OCI-LY7 (cell line): ENCODE measurements around the gene GPATCH8. TPM values are rescaled to one million over a fixed set of nuclear protein-coding genes. Genes with fewer than 3 reads are reported as not detected.

Source experiments
- BruUV-seq: library from RNA; stranded (reverse); fragments of 400-500 nt; replicated peaks from 2 replicates; lab custom pipeline; 2021; lab: Mats Ljungman, UMichigan
- CTCF ChIA-PET: fragments of 300-600 bp; sonication (Branson Sonifier 250); formaldehyde crosslinking; loops from one replicate; lab custom pipeline; 2022; ENCODE audit warnings: antibody characterized with exemption; ENCODE audit not compliant: unreplicated experiment; lab: Charles Lee
- POLR2A ChIA-PET: fragments of 300-600 bp; sonication (Branson Sonifier 250); formaldehyde crosslinking; loops from one replicate; lab custom pipeline; 2022; ENCODE audit warnings: antibody characterized with exemption; lab: Charles Lee
- DNase-seq: peaks from one replicate; pipeline ENCODE4 v3.0.0-alpha.2; 2015; ENCODE audit warnings: low spot score
- H2AFZ ChIP-seq: fragments of 200-600 bp; sonication (generic), shearing (Covaris generic); 2 replicates; pipeline ENCODE4 v1.6.1; 2014; ENCODE audit warnings: mild to moderate bottlenecking, antibody characterized with exemption, low read length, moderate library complexity
- H3K27ac ChIP-seq: fragments of 200-600 bp; sonication (generic); 2 replicates; pipeline ENCODE4 v1.5.1; 2014; ENCODE audit warnings: mixed run types, low read depth, mild to moderate bottlenecking, moderate library complexity, low read length, inconsistent platforms; ENCODE audit not compliant: poor library complexity, severe bottlenecking
- H3K36me3 ChIP-seq: fragments of 200-600 bp; sonication (generic); 2 replicates; pipeline ENCODE4 v1.6.1; 2014; ENCODE audit warnings: mild to moderate bottlenecking, antibody characterized with exemption, low read length, moderate library complexity, mixed read lengths; ENCODE audit not compliant: insufficient read depth
- H3K4me1 ChIP-seq: fragments of 200-600 bp; sonication (generic); 2 replicates; pipeline ENCODE4 v1.5.1; 2014; ENCODE audit warnings: mild to moderate bottlenecking, low read length; ENCODE audit not compliant: insufficient read depth, poor library complexity, severe bottlenecking
- H3K4me2 ChIP-seq: fragments of 200-600 bp; sonication (generic); 2 replicates; pipeline ENCODE4 v1.6.1; 2014; ENCODE audit warnings: mild to moderate bottlenecking, low read length
- H3K4me3 ChIP-seq: fragments of 200-600 bp; sonication (generic); 2 replicates; pipeline ENCODE4 v1.5.1; 2014; ENCODE audit warnings: mild to moderate bottlenecking, low read depth, low read length; ENCODE audit not compliant: poor library complexity, severe bottlenecking
- H3K79me2 ChIP-seq: fragments of 200-600 bp; sonication (generic); 2 replicates; pipeline ENCODE4 v1.6.1; 2016; ENCODE audit warnings: low read depth, mild to moderate bottlenecking, low read length, moderate library complexity, mixed read lengths; ENCODE audit not compliant: insufficient read depth
- H3K9me2 ChIP-seq: fragments of 200-600 bp; sonication (generic); 2 replicates; pipeline ENCODE4 v1.6.1; 2016; ENCODE audit warnings: mild to moderate bottlenecking, low read length, mixed read lengths; ENCODE audit not compliant: insufficient read depth
- H3K9me3 ChIP-seq: fragments of 200-600 bp; sonication (generic); 2 replicates; pipeline ENCODE4 v1.6.1; 2014; ENCODE audit warnings: mild to moderate bottlenecking, mixed run types, low read length, mixed read lengths
- H4K20me1 ChIP-seq: fragments of 200-600 bp; sonication (generic); 2 replicates; pipeline ENCODE4 v1.6.1; 2014; ENCODE audit warnings: mild to moderate bottlenecking, antibody characterized with exemption, low read length, moderate library complexity, mixed read lengths; ENCODE audit not compliant: insufficient read depth
- CTCF ChIP-seq: fragments of 200-600 bp; sonication (generic); conservative IDR thresholded peaks from 2 replicates; pipeline ENCODE4 v1.5.1; 2014; ENCODE audit warnings: mild to moderate bottlenecking, antibody characterized with exemption, low read length, moderate library complexity, mixed read lengths
- EZH2phosphoT487 ChIP-seq: fragments of 200-600 bp; sonication (generic); IDR thresholded peaks from 2 replicates; pipeline ENCODE4 v1.6.1; 2018; ENCODE audit warnings: low read depth, borderline replicate concordance, mild to moderate bottlenecking, mixed run types, antibody characterized with exemption, low read length, moderate library complexity, mixed read lengths
- intact Hi-C: fragments of 100-400 bp; cut with micrococcal nuclease; formaldehyde crosslinking; loops from one replicate; pipeline ENCODE4 v1.10.0; 2022; ENCODE audit not compliant: unreplicated experiment
- total RNA-seq, 2 experiments: library from RNA; depleted of rRNA in 1 of 2; stranded (reverse); fragments of >200 nt in 1 of 2; shearing (Covaris generic) in 1 of 2; gene quantifications; 2 replicates each; pipeline ENCODE4 v1.2.3, GENCODE V29; 2014 to 2022

Gene GPATCH8
- total RNA-seq, 2 experiments from 2014 or later = 24.7 to 61.1 TPM

GRCh38 chr17:44384823-44385286, 118.4 kb downstream of the GPATCH8 start:
- Histone ChIP-seq H2AFZ (peak overlapping the region; percentile 51; the same call in 1 of the 2 replicates), H3K27ac (no peak overlapping the region), H3K4me3 (peak overlapping the region; percentile 62), H3K9me2 (no peaks in the 10 kb centered on the region), H4K20me1 (no peaks in the 10 kb centered on the region), H3K4me1 (peaks cover 7% of the 10 kb centered on the region), H3K79me2 (no peaks in the 10 kb centered on the region), H3K36me3 (no peaks in the 10 kb centered on the region), H3K9me3 (no peaks in the 10 kb centered on the region), H3K4me2 (peak overlapping the region; percentile 68)
- POLR2A ChIA-PET = no interaction called here
- no peak for TF ChIP-seq EZH2phosphoT487
- no peak for TF ChIP-seq CTCF
- BruUV-seq = no TSS peak
- DNase-seq = no peak
- CTCF ChIA-PET = no interaction called here
- intact Hi-C loops = no loop called here

GRCh38 chr17:44384281-44384822, 118.9 kb downstream of the GPATCH8 start:
- H3K79me2 ChIP-seq = no peaks in the 10 kb centered on the region
- no peaks in the 10 kb centered on the region for H3K9me2 ChIP-seq
- intact Hi-C loops = no loop called here
- DNase-seq = no peak
- POLR2A ChIA-PET = no interaction called here
- no peak for TF ChIP-seq CTCF
- no peak for TF ChIP-seq EZH2phosphoT487
- H3K4me3 ChIP-seq = no peak overlapping the region
- BruUV-seq = no TSS peak
- H3K4me1 ChIP-seq = peaks cover 7% of the 10 kb centered on the region
- no peaks in the 10 kb centered on the region for H4K20me1 ChIP-seq
- H3K4me2 ChIP-seq = no peak overlapping the region
- no peaks in the 10 kb centered on the region for H3K36me3 ChIP-seq
- no peak overlapping the region for H2AFZ ChIP-seq
- CTCF ChIA-PET = no interaction called here
- H3K27ac ChIP-seq = no peak overlapping the region
- H3K9me3 ChIP-seq = no peaks in the 10 kb centered on the region

- CTCF ChIA-PET = no interaction called here
Observed at GRCh38 chr17:44383861-44384260, 119.3 kb downstream of the GPATCH8 start.

More at GRCh38 chr17:44383861-44384260, 119.3 kb downstream of the GPATCH8 start:
- peaks cover 7% of the 10 kb centered on the region for H3K4me1 ChIP-seq
- H3K9me3 ChIP-seq = no peaks in the 10 kb centered on the region
- H3K9me2 ChIP-seq = no peaks in the 10 kb centered on the region
- H2AFZ ChIP-seq = no peak overlapping the region
- no peak overlapping the region for H3K27ac ChIP-seq
- DNase-seq = no peak
- intact Hi-C loops = no loop called here
- TF ChIP-seq CTCF (no peak), EZH2phosphoT487 (no peak)
- BruUV-seq = no TSS peak
- H4K20me1 ChIP-seq = no peaks in the 10 kb centered on the region
- POLR2A ChIA-PET = no interaction called here
- no peak overlapping the region for H3K4me2 ChIP-seq
- no peaks in the 10 kb centered on the region for H3K79me2 ChIP-seq
- no peak overlapping the region for H3K4me3 ChIP-seq
- H3K36me3 ChIP-seq = no peaks in the 10 kb centered on the region
